Body of pancreas (tissue), 4 donors: Measurements from ENCODE around the gene NUDT1. TPM values are rescaled to one million over a fixed set of nuclear protein-coding genes. Genes with fewer than 3 reads are reported as not detected.

Experiments used
- ATAC-seq: fragments of 150-250 bp; one replicate; pipeline ENCODE4 v1.9.1; 2016
- DNase-seq, 4 donors: peaks; one replicate each; pipeline ENCODE4 v3.0.0-alpha.2; 2019
- H3K27ac ChIP-seq, 4 donors: fragments of 200-600 bp; sonication (generic); 1 replicate in 3 of 4; 2 replicates in 1 of 4; pipeline versions ENCODE4 v1.5.1 to v1.6.1; 2016 to 2019; ENCODE audit warnings: mild to moderate bottlenecking in 1 of 4, mixed read lengths in 1 of 4, moderate library complexity in 1 of 4
- H3K27me3 ChIP-seq, 2 donors: fragments of 200-600 bp; sonication (generic); one replicate each; pipeline ENCODE4 v1.6.0; 2016; ENCODE audit warnings: mild to moderate bottlenecking in 1 of 2
- H3K36me3 ChIP-seq, 2 donors: fragments of 200-600 bp; sonication (generic); replicated peaks in 1 of 2; 2 replicates each; pipeline ENCODE4 v1.5.1; 2016; ENCODE audit warnings: low read depth in 2 of 2; ENCODE audit not compliant: insufficient read depth in 1 of 2
- H3K4me1 ChIP-seq: fragments of 200-600 bp; sonication (generic); one replicate; pipeline ENCODE4 v1.6.0; 2016
- H3K4me3 ChIP-seq, 2 donors: fragments of 200-600 bp; sonication (generic); 1 replicate in 1 of 2; 2 replicates in 1 of 2; pipeline ENCODE4 v1.5.1; 2016 to 2019
- H3K9me3 ChIP-seq, 3 donors: fragments of 200-600 bp; sonication (generic); 1 replicate in 2 of 3; 2 replicates in 1 of 3; pipeline ENCODE4 v1.5.1; 2016
- POLR2A ChIP-seq, 3 donors: fragments of 450-650 bp; IDR thresholded peaks; one replicate each; pipeline ENCODE4 v1.6.1; 2016; ENCODE audit warnings: antibody characterized with exemption in 3 of 3, mild to moderate bottlenecking in 2 of 3
- WGBS, 2 donors: methylation state at CpG; one replicate each; pipeline ENCODE4 v1.1.5; 2017; 5-methylcytosine and 5-hydroxymethylcytosine counted together
- intact Hi-C: fragments of 100-400 bp; cut with DNase I; formaldehyde crosslinking; loops from one replicate; pipeline ENCODE4 v1.15.1; 2023
- total RNA-seq, 2 donors: library from RNA; depleted of rRNA; stranded (reverse); fragments of >200 nt; gene quantifications; one replicate each; pipeline ENCODE4 v1.1.0, GENCODE V29; 2016
- TF ChIP-seq, protein P1 (sequence below), 7 experiments: fragments of 450-650 bp in 4 of 7; fragments of 200-600 bp in 3 of 7; sonication (generic) in 3 of 7; IDR thresholded peaks; one replicate each; pipeline ENCODE4 v1.5.1; 2016 to 2019; ENCODE audit warnings: antibody characterized with exemption in 7 of 7

The NUDT1 gene
- total RNA-seq, 2 donors from 2014 or later: 26.2 TPM; not detected in 1

DNA sequence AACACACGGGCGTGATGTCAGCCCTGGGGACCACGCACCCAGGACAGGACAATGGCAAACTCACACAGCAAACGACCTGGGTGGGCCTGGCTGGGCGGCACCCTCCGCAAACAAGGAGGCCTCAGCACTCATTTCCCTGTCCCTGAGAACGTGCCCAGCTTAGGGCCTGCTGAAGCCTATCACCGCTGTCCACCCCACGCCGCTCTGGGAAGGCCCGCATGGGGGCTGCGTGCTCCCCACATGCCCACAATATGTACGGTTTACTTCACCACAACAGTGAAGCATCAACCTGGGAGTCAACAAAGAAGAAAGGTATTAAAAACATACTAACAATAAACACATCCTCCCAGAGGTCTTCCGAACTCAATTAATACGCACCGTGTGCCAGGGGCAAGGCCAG, 21.5 kb upstream of the NUDT1 start:
- Histone ChIP-seq H3K27ac (no peak overlapping the region), H3K4me3 (no peak overlapping the region), H3K27me3 (no peaks in the 10 kb centered on the region), H3K36me3 (peaks cover 0 to 16% of the 10 kb centered on the region in 2 donors), H3K9me3 (no peaks in the 10 kb centered on the region), H3K4me1 (no peaks in the 10 kb centered on the region)
- TF ChIP-seq, protein P1, sequence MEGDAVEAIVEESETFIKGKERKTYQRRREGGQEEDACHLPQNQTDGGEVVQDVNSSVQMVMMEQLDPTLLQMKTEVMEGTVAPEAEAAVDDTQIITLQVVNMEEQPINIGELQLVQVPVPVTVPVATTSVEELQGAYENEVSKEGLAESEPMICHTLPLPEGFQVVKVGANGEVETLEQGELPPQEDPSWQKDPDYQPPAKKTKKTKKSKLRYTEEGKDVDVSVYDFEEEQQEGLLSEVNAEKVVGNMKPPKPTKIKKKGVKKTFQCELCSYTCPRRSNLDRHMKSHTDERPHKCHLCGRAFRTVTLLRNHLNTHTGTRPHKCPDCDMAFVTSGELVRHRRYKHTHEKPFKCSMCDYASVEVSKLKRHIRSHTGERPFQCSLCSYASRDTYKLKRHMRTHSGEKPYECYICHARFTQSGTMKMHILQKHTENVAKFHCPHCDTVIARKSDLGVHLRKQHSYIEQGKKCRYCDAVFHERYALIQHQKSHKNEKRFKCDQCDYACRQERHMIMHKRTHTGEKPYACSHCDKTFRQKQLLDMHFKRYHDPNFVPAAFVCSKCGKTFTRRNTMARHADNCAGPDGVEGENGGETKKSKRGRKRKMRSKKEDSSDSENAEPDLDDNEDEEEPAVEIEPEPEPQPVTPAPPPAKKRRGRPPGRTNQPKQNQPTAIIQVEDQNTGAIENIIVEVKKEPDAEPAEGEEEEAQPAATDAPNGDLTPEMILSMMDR (IDR thresholded peaks at IDR 0.05): no peak
- TF ChIP-seq POLR2A (IDR thresholded peaks at IDR 0.05): no peak
- ATAC-seq (no peak), DNase-seq (no peak)
- intact Hi-C loops: no loop called here
- 94 to 96% methylated on average over 12 to 15 of the region's 16 CpGs for whole genome bisulfite sequencing, 2 donors

DNA sequence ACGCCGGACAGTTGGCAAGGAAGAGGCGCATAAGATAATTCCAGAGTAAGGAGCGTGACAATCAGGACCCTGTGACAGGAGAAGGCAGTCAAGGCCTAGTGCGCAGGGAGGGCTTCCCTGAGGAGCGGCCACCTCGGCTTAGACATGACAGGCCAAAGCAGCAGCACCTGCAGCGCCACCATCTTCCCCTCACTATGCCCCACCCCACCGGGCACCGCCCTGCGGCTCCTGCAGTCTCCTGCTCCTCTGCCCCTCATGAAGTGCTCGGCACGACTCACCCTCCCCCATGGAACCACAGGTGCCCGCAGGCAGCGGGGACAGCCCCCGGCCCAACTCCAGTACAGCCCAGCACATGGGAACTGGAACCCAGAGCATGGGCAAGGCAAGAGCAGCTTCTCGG, 21.1 kb upstream of the NUDT1 start:
- no peak for ATAC-seq
- Histone ChIP-seq H3K9me3 (no peaks in the 10 kb centered on the region), H3K27ac (no peak overlapping the region), H3K4me3 (no peak overlapping the region), H3K36me3 (peaks cover 0 to 13% of the 10 kb centered on the region in 2 donors), H3K4me1 (no peaks in the 10 kb centered on the region), H3K27me3 (no peaks in the 10 kb centered on the region)
- DNase-seq: no peak
- 91 to 93% methylated on average over 6 to 15 of the region's 17 CpGs for WGBS, 2 donors
- intact Hi-C loops: no loop called here
- no peak for TF ChIP-seq POLR2A (IDR thresholded peaks at IDR 0.05)
- TF ChIP-seq, protein P1 (IDR thresholded peaks at IDR 0.05): no peak

DNA sequence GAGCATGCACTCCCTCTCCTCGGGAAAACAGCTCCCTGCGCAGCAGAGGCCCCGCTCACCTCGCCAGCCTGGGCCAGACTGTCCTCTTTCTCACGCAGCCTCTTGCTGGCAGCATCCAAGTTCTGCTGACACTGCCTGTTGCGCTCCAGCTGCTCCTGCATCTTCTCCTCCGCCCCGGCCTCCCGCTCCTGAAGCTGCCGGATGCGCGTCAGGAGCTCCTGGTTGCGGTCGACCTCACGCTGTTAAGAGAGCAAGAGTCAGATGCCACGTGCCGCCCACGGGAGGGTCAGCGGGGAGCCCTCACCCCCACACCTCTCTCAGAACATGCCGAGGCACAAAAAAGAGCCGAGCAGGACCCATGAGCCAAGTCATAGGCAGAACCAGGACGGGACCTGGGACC, 19.5 kb upstream of the NUDT1 start:
- no peak overlapping the region for H3K4me3 ChIP-seq
- TF ChIP-seq, protein P1 (IDR thresholded peaks at IDR 0.05): no peak
- no peak for TF ChIP-seq POLR2A (IDR thresholded peaks at IDR 0.05)
- no peaks in the 10 kb centered on the region for H3K9me3 ChIP-seq
- DNase-seq (no peak), ATAC-seq (no peak)
- H3K27ac ChIP-seq: no peak overlapping the region
- 94% methylated on average over 19 to 22 of the region's 22 CpGs for WGBS, 2 donors
- no peaks in the 10 kb centered on the region for H3K4me1 ChIP-seq
- H3K27me3 ChIP-seq: no peaks in the 10 kb centered on the region
- peaks cover 0 to 5% of the 10 kb centered on the region in 2 donors for H3K36me3 ChIP-seq
- intact Hi-C loops: no loop called here

DNA sequence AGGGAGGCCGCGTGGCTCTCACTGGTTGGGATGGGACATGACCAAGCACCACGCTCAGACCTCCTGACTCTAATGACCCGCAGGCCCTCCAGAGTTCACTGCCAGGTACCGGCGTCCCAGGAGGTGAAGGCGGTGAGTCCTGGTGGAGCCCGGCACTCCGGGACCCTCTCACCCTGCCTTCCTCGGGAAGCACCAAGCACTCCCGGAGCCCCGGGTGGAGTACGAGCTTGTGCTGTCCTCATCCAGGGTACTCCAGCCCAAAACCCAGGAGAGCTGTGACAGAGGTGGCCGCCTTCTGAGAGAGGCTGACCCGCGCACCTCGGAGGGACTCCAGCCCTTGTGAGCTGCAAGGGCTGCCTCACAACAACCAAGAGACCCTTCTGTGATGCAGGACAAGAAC, 18.7 kb upstream of the NUDT1 start:
- H3K4me3 ChIP-seq: no peak overlapping the region
- WGBS, 2 donors: 91 to 98% methylated on average over 11 to 17 of the region's 17 CpGs
- ATAC-seq (no peak), DNase-seq (no peak)
- H3K9me3 ChIP-seq: no peaks in the 10 kb centered on the region
- intact Hi-C loops: no loop called here
- H3K4me1 ChIP-seq: no peaks in the 10 kb centered on the region
- TF ChIP-seq POLR2A (IDR thresholded peaks at IDR 0.05): no peak
- TF ChIP-seq, protein P1 (IDR thresholded peaks at IDR 0.05): no peak
- peaks cover 0 to 5% of the 10 kb centered on the region in 2 donors for H3K36me3 ChIP-seq
- H3K27ac ChIP-seq: no peak overlapping the region
- no peaks in the 10 kb centered on the region for H3K27me3 ChIP-seq

DNA sequence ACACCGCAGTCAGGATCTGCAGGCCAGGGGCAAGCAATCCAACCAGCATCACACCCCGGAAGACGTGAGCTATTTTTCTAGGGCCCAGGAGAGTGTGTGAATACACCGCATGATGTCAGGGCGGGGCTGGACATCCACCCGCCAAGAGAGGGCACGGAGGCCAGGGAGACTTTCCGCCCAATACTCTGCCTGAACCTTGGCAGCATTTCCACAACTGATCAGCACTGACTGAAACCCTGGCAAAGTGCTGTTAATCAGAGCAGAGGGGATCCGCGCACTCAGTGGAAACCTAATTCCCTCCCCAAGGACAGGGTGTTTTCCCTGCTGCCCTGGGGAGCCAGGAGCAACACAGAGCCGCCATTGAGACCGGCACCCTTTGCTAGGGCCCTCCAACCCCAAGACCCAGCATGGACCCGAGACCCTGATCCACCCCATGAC, 17.5 kb upstream of the NUDT1 start:
- DNase-seq (no peak), ATAC-seq (no peak)
- Histone ChIP-seq H3K27me3 (no peaks in the 10 kb centered on the region), H3K4me3 (no peak overlapping the region), H3K9me3 (no peaks in the 10 kb centered on the region), H3K27ac (no peak overlapping the region), H3K36me3 (peaks cover 0 to 5% of the 10 kb centered on the region in 2 donors), H3K4me1 (no peaks in the 10 kb centered on the region)
- TF ChIP-seq POLR2A (IDR thresholded peaks at IDR 0.05): no peak
- TF ChIP-seq, protein P1 (IDR thresholded peaks at IDR 0.05): no peak
- WGBS, 2 donors: 88 to 100% methylated on average over 2 to 13 of the region's 13 CpGs
- intact Hi-C loops: no loop called here
